Fibroblast of lung (primary cell): ENCODE results near the gene SLC24A1. TPM values are rescaled to one million over a fixed set of nuclear protein-coding genes. Genes with fewer than 3 reads are reported as not detected.

Experiments
- DNase-seq, 2 donors: peaks; one replicate each; pipeline versions ENCODE4 v3.0.0 to v3.0.0-alpha.2; 2010; ENCODE audit warnings: low read depth in 2 of 2
- H2AFZ ChIP-seq: 2 replicates; pipeline ENCODE4 v1.5.1; 2012; ENCODE audit warnings: low read length, control low read depth, inconsistent platforms
- H3K27ac ChIP-seq: 2 replicates; pipeline ENCODE4 v1.5.1; 2011; ENCODE audit warnings: low read length, control low read depth; ENCODE audit not compliant: insufficient read depth
- H3K27me3 ChIP-seq: 2 replicates; pipeline ENCODE4 v1.5.1; 2011; ENCODE audit warnings: mild to moderate bottlenecking, low read length; ENCODE audit not compliant: control insufficient read depth, insufficient read depth
- H3K36me3 ChIP-seq: 2 replicates; pipeline ENCODE4 v1.5.1; 2011; ENCODE audit warnings: low read length; ENCODE audit not compliant: control insufficient read depth, insufficient read depth
- H3K4me1 ChIP-seq: 2 replicates; pipeline ENCODE4 v1.5.1; 2011; ENCODE audit warnings: low read length; ENCODE audit not compliant: control insufficient read depth, insufficient read depth; ENCODE audit errors: extremely low read depth
- H3K4me2 ChIP-seq: 2 replicates; pipeline ENCODE4 v1.5.1; 2011; ENCODE audit warnings: low read length, control low read depth; ENCODE audit not compliant: insufficient read depth; ENCODE audit errors: extremely low read depth
- H3K4me3 ChIP-seq, 4 experiments: fragments of 200-600 bp in 1 of 4; sonication (generic) in 1 of 4; replicated peaks in 1 of 4; 2 replicates each; pipeline ENCODE4 v1.5.1; 2011 to 2016; ENCODE audit warnings: low read length in 4 of 4, low read depth in 3 of 4, mild to moderate bottlenecking in 3 of 4, control low read depth in 2 of 4, inconsistent platforms in 1 of 4, mixed read lengths in 1 of 4; ENCODE audit not compliant: insufficient read depth in 1 of 4; ENCODE audit errors: control extremely low read depth in 1 of 4
- H3K79me2 ChIP-seq: 2 replicates; pipeline ENCODE4 v1.5.1; 2012; ENCODE audit warnings: mild to moderate bottlenecking, low read length, inconsistent platforms; ENCODE audit not compliant: control insufficient read depth, insufficient read depth
- H3K9ac ChIP-seq: 2 replicates; pipeline ENCODE4 v1.5.1; 2011; ENCODE audit warnings: mild to moderate bottlenecking, low read length, control low read depth; ENCODE audit not compliant: insufficient read depth
- H3K9me3 ChIP-seq: 2 replicates; pipeline ENCODE4 v1.5.1; 2012; ENCODE audit warnings: low read depth, low read length; ENCODE audit not compliant: control insufficient read depth, insufficient read depth
- H4K20me1 ChIP-seq: 2 replicates; pipeline ENCODE4 v1.5.1; 2011; ENCODE audit warnings: low read length; ENCODE audit not compliant: control insufficient read depth, insufficient read depth; ENCODE audit errors: extremely low read depth
- EZH2 ChIP-seq: IDR thresholded peaks from 2 replicates; pipeline ENCODE4 v1.5.1; 2012; ENCODE audit warnings: low read length, control low read depth, mild to moderate bottlenecking; ENCODE audit errors: missing control alignments
- polyA plus RNA-seq, 2 donors: library from polyadenylated mRNA; depleted of rRNA in 1 of 2; stranded (reverse) in 1 of 2; unstranded in 1 of 2; fragments of >200 nt; gene quantifications; 2 replicates each; pipeline ENCODE4 v1.2.1, GENCODE V29; 2011 to 2012; ENCODE audit warnings: missing spikeins in 1 of 2
- total RNA-seq: library from RNA; depleted of rRNA; stranded (reverse); fragments of >200 nt; gene quantifications from 2 replicates; pipeline ENCODE4 v1.2.1, GENCODE V29; 2014
- TF ChIP-seq, protein P1 (sequence below), 2 donors: IDR thresholded peaks in 1 of 2; conservative IDR thresholded peaks in 1 of 2; 1 replicate in 1 of 2; 2 replicates in 1 of 2; pipeline ENCODE4 v1.5.1; 2011 to 2012; ENCODE audit warnings: low read length in 2 of 2, control low read depth in 1 of 2, inconsistent platforms in 1 of 2, low read depth in 1 of 2, mild to moderate bottlenecking in 1 of 2

The SLC24A1 gene
- total and polyA plus RNA-seq, 2 donors (not counting 1 experiment from before 2014, with no cell fraction given), result 4.5 to 7.9 TPM

DNA sequence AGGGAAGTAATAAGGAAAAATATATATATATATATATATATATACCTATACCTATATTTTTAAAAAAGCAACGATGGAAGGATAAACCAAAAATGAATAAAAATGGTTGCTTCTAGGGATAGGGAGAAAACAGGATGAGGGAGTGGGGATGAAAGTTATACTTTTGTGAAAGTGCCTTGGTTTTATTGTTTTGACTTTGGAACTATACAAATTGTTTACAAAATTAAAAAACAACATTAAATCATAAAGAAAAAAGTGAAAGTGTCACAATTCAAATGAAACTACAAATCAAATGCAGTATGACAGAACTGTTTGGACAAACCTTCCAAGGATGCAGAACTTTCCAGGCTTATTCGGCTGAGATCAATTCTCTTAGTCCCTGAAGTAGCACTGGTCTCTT, 54.4 kb downstream of the SLC24A1 start:
- Histone ChIP-seq H3K79me2 (no peaks in the 10 kb centered on the region), H3K4me3 (no peak overlapping the region)

DNA sequence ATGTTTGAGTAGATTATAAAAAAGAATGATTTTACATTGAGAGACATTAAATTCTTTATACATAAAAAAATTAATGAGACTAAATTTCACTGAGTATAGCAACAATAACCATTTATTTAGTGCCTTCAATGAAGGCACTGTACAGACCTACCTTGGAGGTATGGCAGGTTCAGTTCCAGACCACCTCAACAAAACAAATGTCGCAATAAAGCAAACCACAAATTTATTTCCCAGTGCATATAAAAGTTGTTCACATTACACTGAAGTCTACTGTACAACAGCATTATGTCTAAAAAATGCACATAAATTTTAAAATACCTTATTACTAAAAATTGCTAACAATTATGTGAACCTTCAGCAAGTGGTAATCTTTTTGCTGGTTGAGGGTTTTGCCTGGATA, 58.8 kb downstream of the SLC24A1 start:
- no peak overlapping the region for H3K9ac ChIP-seq
- H2AFZ ChIP-seq, result no peak overlapping the region
- no peak overlapping the region for H3K4me2 ChIP-seq
- no peaks in the 10 kb centered on the region for H3K36me3 ChIP-seq
- H3K79me2 ChIP-seq, result no peaks in the 10 kb centered on the region
- no peaks in the 10 kb centered on the region for H3K9me3 ChIP-seq
- no peaks in the 10 kb centered on the region for H4K20me1 ChIP-seq
- no peak overlapping the region for H3K4me3 ChIP-seq
- DNase-seq, result no peak
- TF ChIP-seq, protein P1, sequence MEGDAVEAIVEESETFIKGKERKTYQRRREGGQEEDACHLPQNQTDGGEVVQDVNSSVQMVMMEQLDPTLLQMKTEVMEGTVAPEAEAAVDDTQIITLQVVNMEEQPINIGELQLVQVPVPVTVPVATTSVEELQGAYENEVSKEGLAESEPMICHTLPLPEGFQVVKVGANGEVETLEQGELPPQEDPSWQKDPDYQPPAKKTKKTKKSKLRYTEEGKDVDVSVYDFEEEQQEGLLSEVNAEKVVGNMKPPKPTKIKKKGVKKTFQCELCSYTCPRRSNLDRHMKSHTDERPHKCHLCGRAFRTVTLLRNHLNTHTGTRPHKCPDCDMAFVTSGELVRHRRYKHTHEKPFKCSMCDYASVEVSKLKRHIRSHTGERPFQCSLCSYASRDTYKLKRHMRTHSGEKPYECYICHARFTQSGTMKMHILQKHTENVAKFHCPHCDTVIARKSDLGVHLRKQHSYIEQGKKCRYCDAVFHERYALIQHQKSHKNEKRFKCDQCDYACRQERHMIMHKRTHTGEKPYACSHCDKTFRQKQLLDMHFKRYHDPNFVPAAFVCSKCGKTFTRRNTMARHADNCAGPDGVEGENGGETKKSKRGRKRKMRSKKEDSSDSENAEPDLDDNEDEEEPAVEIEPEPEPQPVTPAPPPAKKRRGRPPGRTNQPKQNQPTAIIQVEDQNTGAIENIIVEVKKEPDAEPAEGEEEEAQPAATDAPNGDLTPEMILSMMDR (conservative IDR thresholded peaks at IDR 0.05 in 1 of 2, IDR thresholded peaks at IDR 0.05 in 1 of 2; ENCODE audit: low read depth in 1 of 2, low read length in 2 of 2), result no peak
- no peak for TF ChIP-seq EZH2
- no peak overlapping the region for H3K27ac ChIP-seq
- no peaks in the 10 kb centered on the region for H3K27me3 ChIP-seq
- no peaks in the 10 kb centered on the region for H3K4me1 ChIP-seq

More for the DNA sequence above, 54.4 kb downstream of the SLC24A1 start:
- no peaks in the 10 kb centered on the region for H3K4me1 ChIP-seq
- no peaks in the 10 kb centered on the region for H4K20me1 ChIP-seq
- H3K27ac ChIP-seq, result no peak overlapping the region
- no peak overlapping the region for H3K9ac ChIP-seq
- no peak for DNase-seq
- H3K9me3 ChIP-seq, result no peaks in the 10 kb centered on the region
- no peak for TF ChIP-seq EZH2
- TF ChIP-seq, protein P1 (conservative IDR thresholded peaks at IDR 0.05 in 1 of 2, IDR thresholded peaks at IDR 0.05 in 1 of 2; ENCODE audit: low read depth in 1 of 2, low read length in 2 of 2), result no peak
- no peaks in the 10 kb centered on the region for H3K27me3 ChIP-seq
- H3K36me3 ChIP-seq, result no peaks in the 10 kb centered on the region
- H3K4me2 ChIP-seq, result no peak overlapping the region
- H2AFZ ChIP-seq, result no peak overlapping the region

DNA sequence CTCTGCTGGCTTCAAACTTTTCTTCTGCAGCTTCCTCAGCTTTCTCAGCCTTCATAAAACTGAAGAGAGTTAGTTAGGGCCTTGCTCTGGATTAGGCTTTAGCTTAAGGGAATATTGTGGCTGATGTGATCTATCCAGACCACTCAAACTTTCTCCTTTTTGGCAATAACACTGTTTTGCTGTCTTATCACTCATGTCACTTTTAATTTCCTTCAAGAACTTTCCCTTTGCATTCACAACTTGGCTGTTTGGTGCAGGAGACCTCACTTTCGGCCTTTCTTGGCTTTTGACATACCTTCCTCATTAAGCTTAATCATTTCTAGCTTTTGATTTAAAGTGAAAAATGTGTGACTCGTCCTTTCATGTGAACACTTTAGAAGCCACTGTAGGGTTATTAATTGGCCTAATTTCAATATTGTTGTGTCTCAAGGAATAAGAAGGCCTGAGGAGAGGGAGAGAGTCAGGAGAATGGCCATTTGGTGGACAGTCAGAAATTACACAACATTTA, 60.7 kb downstream of the SLC24A1 start:
- TF ChIP-seq, protein P1 (conservative IDR thresholded peaks at IDR 0.05 in 1 of 2, IDR thresholded peaks at IDR 0.05 in 1 of 2; ENCODE audit: low read depth in 1 of 2, low read length in 2 of 2), result no peak
- no peak for TF ChIP-seq EZH2
- Histone ChIP-seq H2AFZ (no peak overlapping the region), H3K9me3 (no peaks in the 10 kb centered on the region)

More for the DNA sequence above, 60.7 kb downstream of the SLC24A1 start:
- Histone ChIP-seq H3K4me2 (no peak overlapping the region), H3K9ac (no peak overlapping the region), H3K4me1 (no peaks in the 10 kb centered on the region), H3K79me2 (no peaks in the 10 kb centered on the region), H3K4me3 (no peak overlapping the region), H4K20me1 (no peaks in the 10 kb centered on the region), H3K27ac (no peak overlapping the region), H3K27me3 (no peaks in the 10 kb centered on the region), H3K36me3 (no peaks in the 10 kb centered on the region)
- no peak for DNase-seq
